Measurements from ENCODE around the gene SCG2.
"Not testable (repeated sequence)": the region's sequence is repeated elsewhere in the genome, so short reads cannot be mapped to it uniquely, and the experiment has no call there.

Gene SCG2

DNA sequence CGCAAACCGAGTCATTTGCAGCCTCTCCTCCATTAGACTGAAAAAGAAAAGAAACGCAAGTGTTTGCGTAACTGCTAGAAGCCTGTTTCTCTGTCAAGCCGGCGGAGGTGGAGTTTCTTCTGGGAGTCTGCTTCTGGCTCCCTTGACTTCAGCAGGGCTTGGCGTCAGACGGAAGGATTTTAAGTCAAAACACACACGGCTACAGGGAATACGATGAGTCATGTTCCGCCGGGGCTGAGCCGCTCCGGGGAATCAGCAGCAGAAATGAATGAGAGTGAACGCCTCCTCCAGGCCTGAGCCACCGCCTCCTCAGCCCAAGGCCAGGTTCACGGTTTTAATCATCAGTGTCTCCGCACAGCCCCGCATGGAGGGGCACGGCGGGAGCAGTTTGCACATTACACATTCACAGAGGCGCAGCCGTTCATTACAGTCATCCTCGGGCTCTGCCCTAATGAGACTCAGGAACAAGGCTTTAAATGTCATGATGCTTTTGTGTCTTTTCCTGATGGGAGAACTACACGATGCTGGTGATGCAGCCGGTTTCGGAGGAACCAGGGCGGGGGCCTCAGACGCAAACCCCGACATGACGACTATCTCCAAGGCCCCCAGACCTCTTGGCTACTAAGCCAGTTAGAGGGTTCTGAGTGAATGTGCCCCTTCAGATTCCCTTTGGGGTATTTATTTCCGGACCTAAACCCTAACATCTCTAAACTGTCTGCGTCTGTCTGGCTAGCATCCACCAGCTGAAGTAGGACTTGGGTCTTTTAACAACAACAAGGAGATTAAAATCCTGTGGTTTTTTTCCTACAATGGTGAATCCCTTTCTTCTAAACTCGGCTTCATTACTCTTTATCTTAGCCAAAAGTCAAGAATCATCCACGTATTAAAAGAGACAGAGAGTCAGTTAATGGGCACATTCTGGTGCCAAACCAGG lies 11.1 kb upstream of the SCG2 start:
- DNase-seq: peak in 52 of 56 donors; percentile 12 to 88 (median 68)

- DNase-seq: peak in 1 of 56 donors; percentile 27
Observed at GRCh38 chr2:223612501-223612900, 10.3 kb upstream of the SCG2 start.

GRCh38 chr2:223611061-223611460 lies 8.9 kb upstream of the SCG2 start:
- no peak for DNase-seq

DNA sequence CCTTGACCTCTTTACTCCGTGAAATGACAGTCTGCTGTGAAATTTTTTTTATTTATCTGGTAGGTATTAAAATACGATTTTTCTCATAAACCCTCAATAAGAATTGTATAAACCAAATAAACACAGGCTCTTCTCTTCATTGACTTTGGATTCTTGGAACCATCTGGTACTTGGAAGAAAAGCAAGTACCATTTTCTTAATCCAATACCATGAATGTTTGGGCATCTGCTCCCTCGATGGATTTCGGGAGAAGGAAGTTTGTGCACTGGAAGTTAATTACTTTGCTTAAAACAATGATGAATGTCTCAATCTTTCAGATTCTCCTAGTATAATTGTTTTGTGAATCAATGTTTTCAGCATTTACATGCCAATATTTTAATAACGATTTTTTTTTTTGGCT lies 5.3 kb upstream of the SCG2 start:
- DNase-seq: no peak

GRCh38 chr2:223606946-223607345 lies 4.8 kb upstream of the SCG2 start:
- DNase-seq: no peak

DNA sequence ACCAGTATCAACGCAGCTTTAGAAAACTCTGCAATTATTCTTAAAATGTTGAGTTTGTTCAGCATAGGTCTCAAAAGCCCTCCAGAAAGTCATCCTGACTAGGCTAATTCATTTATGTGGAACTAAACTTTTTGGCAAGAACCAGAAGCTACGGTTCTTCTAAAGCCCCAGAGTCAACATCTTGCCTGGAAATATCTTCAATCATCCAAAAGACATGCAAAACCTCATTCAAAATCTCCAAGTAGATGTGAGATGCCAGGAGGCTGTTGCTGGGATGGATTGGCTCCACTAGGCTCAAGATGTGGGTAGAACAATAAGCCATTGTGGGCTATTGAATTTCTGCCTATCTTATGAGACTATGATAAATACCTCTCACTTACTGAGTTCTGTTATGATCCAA lies 2.1 kb upstream of the SCG2 start:
- DNase-seq: no peak

DNA sequence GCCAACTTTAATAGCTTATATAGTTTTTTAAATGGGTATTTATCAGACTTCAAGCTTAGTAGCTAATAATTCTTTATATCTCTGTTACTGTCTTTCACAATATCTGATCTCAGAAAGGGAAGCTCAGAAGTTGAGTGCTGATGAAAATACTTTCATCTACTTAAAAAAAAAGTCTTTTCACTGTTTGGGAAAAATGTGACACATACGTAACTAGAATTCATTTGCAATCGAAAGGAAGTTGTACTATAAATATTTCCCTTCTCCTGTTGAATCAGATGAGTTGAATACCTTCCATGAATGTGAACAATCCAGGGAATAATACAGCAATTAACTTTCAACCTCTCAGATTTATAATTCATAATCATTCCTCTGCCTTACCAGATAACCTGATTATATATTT lies 811 bp upstream of the SCG2 start:
- no peak for DNase-seq

DNA sequence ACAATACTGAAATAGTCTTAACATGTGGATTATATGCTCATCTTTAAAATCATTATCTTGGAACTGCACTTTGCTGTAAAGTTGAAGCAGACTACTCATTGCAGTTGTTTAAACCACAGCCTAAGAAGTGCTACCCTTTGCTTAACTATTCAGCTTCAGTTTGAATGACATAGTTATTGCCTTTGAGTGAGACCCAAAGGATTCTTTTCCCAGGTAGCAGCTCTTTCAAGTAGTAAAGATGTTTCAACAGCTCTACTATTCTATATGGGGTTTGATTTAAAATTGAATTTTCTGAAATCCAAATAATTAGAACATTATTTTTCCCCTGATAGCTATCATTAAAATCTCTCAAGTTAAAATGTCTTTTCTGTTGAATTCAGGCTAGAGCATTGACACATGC lies 1.1 kb downstream of the SCG2 start:
- no peak for DNase-seq

- DNase-seq: no peak
Observed at GRCh38 chr2:223599640-223600380, 2.4 kb downstream of the SCG2 start.

DNA sequence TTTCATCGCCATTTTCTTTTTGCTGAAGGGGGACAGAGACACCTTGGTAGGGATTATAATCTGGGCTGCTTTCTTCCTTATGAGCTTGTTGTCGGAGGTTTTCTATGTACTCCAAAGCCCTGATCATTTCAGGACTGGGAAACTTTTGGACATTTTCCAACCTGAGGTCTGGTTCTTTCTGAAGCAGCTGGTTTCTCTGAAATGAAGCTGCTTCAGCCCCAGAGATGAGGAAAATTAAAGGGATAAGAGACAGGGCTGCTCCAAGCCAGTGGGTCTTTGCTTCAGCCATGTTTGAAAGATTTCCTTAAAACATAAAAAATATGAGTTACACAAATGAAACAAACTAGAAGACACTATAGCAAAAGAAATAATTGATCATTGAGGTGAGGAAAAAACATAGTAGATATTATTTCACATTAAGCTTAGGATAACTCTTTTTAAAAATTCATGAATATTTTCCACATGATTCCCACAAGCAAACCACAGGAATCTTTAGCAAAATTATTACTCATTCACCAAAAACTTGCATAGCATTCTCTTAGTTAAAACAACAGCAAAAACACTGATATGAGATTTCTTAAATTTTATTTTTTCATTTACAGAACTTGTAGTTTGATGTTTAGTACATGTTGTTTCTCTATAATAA lies 3.0 kb downstream of the SCG2 start:
- no peak for DNase-seq

DNA sequence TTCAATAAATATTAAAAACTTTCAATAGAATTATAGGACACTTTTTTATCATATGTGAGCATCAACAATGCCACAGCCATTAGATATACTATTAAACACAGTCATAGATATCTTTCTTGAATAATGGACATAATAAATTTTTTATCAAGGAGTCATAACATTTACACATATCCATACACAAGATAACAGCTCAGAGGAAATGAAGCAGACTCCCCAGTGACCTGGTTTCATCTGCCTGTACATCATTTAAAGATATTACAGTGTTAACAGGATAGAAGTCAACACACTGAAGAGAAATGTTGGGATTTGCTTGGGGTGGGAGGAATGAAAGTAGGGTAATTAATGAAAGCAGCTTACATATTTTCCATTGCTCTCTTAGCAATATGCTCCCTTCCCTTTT lies 5.1 kb downstream of the SCG2 start:
- no peak for DNase-seq

DNA sequence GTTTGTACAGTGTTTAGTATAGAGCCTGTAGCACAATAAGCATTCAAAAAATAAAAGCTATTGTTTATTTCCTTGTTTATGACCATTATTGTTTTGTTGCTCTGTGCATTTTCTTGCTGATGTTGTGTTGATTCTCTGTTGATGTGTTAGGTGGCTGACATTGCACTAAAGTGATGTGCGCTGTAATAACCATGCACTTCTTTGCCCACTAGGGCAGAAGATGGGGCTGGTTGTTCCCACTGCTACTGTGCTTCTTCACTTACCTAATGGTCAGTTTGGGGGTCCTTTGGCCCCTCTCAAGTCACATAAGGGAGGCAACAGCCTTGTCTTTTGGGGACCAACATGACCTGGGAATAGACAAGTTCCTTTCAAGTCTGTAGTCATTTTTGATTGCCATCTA lies 6.0 kb downstream of the SCG2 start:
- DNase-seq: no peak

GRCh38 chr2:223594831-223595230 lies 7.3 kb downstream of the SCG2 start:
- DNase-seq: no peak

- no peak for DNase-seq
Observed at GRCh38 chr2:223594259-223594658, 7.9 kb downstream of the SCG2 start.

GRCh38 chr2:223592689-223593088 lies 9.5 kb downstream of the SCG2 start:
- DNase-seq: not testable (repeated sequence)

DNA sequence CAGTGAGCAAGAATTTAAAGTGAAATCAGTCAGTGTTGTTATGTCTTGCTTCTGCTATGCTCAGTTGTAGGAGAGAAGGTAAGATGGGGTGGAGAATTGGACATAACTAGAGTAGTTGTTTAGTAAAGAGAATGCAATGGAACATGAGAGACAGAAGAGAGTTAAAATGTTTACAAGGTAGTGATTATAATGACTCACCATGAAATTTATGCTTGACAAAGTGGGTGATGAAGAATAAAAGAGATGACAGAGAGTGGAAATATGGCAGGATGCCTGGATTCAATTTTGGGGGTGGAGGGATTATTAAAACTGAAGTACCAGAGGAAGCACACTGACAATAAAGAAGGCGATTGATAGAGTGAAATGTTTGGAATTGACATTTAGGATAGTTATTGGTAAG lies 10.6 kb downstream of the SCG2 start:
- DNase-seq: no peak

GRCh38 chr2:223590964-223591363 lies 11.2 kb downstream of the SCG2 start:
- no peak for DNase-seq

- no peak for DNase-seq
Observed at GRCh38 chr2:223589901-223590300, 12.3 kb downstream of the SCG2 start.

- DNase-seq: no peak
Observed at GRCh38 chr2:223588251-223588650, 13.9 kb downstream of the SCG2 start.

DNA sequence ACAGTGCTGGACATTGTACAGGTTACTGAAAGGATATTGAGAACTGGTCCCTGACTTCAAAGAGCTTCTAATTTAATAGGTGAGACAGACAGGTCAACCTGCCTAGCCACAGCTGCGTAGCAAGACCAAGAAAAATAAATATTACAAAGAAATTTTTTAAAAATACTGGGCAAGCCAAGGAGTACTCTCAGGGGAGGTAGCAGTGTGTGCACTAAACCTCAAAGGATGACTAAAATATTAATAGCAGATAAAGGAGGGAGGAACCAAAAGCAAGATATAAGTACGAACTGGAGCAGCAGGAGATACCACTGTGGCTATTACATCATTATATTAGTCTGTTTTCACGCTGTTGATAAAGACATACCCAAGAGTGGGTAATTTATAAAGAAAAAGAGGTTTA lies 14.9 kb downstream of the SCG2 start:
- no peak for DNase-seq

- no peak for DNase-seq
Observed at GRCh38 chr2:223586261-223586660, 15.9 kb downstream of the SCG2 start.

GRCh38 chr2:223585666-223586065 lies 16.5 kb downstream of the SCG2 start:
- no peak for DNase-seq

Measured in amygdala (tissue), 56 donors.